NK-92 (cell line): ENCODE results near the gene DOCK1.
"Not testable (repeated sequence)": the region's sequence is repeated elsewhere in the genome, so short reads cannot be mapped to it uniquely, and the experiment has no call there.

Source experiments
- DNase-seq: peaks from one replicate; lab custom pipeline; 2025; ENCODE audit not compliant: unreplicated experiment; lab: John Stamatoyannopoulos, UW

DOCK1 gene

DNA sequence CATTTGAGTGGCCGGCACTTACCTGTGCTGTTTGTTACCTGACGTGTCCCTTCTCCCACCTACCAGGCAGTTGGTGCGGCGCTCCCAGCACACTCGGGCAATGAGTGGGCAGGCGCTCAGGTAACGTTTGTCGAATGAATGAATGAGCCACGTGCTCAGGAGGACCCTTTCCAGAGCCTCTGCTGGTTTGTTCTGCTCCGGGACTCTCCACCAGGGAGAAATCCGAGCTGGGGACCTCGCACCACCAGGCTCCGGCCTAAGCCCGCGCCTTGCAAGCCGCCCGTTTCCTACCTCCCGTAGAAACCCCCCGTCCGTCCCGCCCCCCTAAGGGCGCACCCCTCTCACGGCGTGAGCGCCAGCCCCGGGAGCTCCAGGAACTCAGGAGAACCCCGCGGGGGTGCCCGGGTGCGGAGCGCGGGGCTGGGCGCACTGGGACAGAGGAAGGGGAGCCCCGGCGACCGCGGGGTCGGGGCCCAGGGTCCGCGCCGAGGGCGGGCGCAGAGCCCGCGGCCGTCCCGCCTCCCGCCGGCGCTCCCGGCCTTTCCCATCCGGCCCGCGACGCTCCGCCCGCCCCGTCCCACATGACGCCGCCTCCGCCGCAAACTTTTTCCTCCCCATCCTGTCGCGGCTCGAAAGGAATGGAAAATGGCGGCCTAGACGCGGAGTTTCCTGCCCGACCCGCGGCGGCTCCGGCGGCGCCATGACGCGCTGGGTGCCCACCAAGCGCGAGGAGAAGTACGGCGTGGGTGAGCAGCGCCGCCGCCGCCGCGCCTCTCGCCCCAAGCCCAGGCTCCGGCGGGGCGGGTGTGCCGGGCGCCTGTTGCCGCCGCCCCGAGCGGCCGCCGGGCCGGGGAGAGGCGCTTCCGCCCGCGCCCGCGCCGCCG lies at the start of gene DOCK1:
Gene DOCK1 (plus strand): TSS at position 611 of the 884 bp plus-strand sequence. CDS start 90 bp downstream, at position 701.
- no peak for DNase-seq

DNA sequence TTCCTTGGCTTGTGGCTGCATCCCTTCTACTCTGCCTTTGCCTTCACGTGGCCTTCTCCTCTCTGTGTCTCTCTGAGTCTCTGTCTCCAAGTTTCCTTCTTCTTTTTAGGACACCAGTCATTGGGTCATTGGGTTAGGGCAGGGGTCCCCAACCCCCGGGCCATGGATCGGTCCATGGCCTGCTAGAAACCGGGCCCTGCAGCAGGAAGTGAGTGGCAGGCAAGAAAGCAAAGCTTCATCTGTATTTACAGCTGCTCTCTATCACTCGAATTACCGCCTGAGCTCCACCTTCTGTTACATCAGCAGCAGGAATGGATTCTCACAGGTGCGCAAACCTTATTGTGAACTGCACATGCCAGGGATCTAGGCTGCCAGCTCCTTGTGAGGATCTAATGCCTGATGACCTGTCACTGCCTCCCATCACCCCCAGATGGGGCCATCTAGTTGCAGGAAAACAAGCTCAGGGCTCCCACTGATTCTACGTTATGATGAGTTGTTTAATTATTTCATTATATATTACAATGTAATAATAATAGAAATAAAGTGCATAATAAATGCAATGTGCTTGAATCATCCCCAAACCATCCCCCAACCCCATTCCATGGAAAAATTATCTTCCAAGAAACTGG lies 47.9 kb upstream of the DOCK1 start:
- DNase-seq = no peak

DNA sequence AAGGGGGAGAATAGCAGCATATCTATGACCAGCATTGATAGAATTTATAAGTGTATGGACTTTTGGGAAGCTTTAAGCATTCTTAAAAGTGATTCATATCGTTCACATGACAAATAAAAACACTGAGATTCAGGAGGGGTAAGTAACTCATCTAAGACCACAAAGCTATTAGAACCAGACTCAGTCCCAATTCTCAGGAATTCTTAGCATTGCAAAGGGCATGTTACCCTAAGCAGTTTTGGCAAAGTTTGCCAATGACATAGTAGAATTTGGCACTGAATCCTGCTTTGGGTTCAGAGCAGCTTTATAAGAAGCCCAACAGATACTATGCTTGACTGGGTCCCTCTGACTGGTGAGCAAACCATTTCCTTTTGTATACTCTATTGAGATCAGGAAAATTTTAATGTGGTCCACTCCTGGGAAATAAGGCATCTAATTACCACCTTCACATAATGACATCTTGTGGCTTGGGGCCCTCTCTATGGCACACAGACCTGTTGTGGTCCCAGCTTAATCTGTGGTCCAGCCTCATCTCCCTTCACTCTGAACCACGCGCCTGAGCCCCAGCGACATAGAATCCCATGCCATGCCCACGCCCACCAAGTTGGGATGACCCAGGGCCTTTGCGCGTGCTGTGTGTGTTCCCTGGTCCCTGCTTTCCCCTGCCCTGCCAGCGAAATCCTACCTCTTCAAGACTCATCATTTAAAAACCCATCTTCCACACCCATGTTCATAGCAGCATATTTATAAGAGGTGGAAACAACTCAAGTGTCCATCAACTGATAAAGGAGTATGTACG lies 37.5 kb upstream of the DOCK1 start:
- no peak for DNase-seq

DNA sequence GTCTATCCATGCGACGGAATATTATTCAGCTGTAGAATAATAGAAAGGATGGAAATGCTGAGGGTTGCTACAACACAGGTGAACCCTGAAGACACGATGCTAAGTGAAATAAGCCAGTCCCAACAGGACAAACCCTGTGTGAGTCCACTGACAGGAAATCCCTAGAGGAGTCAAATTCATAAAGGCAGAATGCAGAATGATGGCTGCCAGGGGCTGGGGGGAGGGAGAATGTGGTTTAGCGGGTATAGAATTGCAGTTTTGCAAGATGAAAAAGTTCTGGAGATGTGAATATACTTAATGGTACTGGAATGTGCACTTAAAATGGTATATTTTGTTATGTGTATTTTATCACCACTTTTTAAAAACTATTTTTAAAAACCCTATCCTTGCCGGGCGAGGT lies 36.9 kb upstream of the DOCK1 start:
- no peak for DNase-seq

DNA sequence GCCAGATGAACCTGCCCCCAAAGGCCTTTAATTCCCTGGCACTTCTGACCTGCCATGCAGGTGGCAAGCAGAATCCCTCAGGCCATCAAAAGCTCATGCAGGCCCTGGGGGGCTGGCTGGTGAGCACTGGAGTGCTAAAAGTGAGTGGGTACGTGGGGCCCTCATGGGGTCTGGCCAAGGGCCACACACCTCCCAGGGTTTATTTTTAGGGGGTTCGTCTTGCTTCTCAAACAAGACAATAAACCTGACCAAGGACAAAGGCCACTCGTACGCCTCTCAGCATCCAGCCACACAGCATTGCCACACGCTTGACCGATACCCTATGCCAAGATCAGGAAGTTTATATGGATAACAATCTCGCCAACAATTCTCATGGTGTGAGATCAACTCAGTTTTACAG lies 33.1 kb upstream of the DOCK1 start:
- DNase-seq = no peak

DNA sequence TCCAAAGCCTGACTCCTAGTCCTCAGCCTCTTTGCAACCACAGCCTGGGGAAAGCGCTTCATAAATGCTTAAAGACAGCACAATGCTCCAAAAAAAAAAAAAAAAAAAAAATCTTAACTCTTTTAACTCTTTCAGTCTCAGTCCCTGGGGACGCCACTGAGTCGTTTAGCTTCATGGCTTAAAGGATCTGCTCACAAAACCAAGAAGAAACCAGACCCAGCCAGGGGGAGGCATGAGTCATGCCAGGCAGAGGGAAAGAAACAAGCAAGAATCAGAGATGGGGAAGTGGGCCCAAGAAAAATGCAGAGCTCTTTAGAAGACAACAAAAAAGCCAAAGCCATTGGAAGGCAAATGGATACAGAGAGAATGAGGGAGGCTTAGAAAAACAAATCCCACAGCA lies 32.5 kb upstream of the DOCK1 start:
- DNase-seq = no peak

DNA sequence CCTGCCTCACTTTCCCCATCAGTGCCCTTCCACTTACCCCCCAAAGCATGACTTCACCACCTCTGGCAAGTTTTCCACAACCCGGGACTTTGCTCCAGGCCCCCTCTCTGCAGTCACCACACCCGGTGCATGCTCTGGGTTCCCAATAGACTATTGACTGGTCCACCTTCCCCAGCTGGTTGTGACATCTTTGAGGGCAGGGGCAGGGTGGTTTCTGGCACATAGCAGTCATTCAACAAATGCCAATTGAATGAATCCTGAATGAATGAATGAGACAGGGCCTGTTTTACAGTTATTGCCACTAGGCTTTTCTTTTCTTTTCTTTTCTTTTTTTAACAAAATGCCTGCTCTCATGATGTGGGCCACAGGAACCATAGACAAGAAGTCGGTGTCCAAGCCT lies 28.8 kb upstream of the DOCK1 start:
- no peak for DNase-seq

DNA sequence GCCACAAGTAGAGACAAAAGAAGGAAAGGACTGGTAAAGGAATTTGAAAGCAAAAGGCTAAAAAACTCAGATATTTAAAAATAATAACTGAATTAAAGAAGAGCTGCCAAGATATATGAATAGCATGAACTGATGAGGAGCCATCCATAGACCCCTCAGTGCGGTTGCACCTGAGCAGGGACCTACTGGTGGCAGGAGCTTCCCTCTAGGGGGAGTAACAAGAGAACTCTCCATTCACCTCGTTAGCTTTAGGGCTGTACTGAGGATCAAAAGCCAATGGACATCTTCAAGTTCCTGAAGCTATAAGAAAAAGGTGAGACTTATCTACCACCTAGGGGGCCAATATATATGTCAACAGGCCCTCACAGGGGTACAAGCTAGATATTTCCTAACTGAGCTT lies 27.8 kb upstream of the DOCK1 start:
- DNase-seq = no peak

DNA sequence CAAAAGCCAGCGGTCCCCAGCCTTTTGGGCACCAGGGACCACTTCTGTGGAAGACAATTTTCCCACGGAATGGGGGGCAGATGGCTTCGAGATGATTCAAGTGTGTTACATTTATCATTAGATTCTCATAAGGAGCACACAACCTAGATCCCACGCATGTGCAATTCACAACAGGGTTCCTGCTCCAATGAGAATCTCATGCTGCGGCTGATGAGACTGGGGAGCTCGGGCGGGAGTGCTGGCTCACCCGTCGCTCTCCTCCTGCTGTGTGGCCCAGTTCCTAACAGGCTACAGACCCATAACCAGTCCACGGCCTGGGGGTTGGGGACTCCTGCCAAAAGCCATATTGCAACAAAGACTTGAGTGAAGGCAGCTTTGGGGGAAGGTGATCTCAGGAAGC lies 26.6 kb upstream of the DOCK1 start:
- no peak for DNase-seq

DNA sequence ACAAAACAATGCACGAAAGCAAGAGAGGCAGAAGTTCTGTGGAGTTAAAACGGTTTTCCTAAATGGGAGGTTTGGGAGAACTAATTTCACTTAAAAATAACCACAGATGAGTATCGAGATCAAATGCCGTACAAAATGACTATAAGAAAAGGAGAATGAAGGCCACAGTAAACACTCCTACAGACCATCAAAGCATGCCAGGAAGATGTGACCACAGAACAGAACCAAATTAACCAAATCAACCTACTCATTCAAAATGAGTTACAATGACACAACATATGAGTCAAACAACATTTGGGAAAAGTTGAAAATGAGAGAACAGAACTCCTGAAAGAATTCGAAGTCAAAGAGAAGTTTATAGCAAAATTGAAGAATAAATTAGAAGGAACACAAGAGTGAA lies 24.3 kb upstream of the DOCK1 start:
- DNase-seq = no peak

DNA sequence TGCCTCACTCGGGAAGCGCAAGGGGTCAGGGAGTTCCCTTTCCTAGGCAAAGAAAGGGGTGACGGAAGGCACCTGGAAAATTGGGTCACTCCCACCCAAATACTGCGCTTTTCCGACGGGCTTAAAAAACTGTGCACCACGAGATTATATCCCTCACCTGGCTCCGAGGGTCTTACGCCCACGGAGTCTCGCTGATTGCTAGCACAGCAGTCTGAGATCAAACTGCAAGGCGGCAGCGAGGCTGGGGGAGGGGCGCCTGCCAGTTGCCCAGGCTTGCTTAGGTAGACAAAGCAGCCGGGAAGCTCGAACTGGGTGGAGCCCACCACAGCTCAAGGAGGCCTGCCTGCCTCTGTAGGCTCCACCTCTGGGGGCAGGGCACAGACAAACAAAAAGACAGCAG lies 23.2 kb upstream of the DOCK1 start:
- DNase-seq = not testable (repeated sequence)

DNA sequence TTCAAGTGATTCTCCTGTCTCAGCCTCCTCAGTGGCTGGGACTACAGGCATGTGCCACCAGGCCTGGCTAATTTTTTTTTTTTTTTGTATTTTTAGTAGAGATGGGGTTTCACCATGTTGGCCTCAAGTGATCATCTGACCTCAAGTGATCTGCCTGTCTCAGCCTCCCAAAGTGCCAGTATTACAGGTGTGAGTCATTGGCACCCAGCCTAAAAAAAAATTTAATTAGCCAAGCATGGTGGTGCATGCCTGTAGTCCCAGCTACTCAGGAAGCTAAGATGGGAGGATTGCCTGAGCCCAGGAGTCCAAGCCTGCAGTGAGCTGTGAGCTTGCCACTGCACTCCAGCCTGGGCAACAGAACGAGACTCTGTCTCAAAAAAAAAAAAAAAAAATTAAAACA lies 16.8 kb upstream of the DOCK1 start:
- not testable (repeated sequence) for DNase-seq

DNA sequence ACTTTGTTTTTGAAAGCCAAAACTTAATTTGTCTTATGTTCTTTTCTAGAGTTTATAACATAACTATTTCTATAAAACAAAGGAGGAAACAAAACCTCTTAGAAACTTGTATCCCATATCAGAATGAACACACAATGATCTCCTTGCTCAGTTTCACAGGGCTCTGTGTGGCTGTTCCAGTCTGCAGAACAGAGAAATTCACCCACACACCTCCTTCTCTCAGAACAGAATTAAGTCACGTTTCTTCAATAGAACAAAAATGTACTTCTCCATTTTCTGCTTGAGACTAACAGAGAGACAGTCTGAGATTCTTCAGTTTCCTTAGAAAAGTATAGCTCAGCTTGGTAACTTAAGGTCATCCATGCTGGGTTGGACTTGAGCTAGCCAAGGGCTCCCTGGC lies 15.8 kb upstream of the DOCK1 start:
- no peak for DNase-seq

DNA sequence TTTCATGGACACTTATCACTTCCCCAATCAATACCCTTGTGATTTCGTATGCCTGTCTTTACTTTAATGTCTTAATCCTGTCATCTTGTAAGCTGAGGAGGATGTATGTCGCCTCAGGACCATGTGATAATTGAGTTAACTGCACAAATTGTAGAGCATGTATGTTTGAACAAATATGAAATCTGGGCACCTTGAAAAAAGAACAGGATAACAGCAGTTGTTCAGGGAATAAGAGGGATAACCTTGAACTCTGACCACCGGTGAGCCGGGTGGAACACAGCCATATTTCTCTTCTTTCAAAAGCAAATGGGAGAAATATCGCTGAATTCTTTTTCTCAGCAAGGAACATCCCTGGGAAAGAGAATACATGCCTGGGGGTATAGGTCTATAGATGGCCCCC lies 14.4 kb upstream of the DOCK1 start:
- DNase-seq = not testable (repeated sequence)

DNA sequence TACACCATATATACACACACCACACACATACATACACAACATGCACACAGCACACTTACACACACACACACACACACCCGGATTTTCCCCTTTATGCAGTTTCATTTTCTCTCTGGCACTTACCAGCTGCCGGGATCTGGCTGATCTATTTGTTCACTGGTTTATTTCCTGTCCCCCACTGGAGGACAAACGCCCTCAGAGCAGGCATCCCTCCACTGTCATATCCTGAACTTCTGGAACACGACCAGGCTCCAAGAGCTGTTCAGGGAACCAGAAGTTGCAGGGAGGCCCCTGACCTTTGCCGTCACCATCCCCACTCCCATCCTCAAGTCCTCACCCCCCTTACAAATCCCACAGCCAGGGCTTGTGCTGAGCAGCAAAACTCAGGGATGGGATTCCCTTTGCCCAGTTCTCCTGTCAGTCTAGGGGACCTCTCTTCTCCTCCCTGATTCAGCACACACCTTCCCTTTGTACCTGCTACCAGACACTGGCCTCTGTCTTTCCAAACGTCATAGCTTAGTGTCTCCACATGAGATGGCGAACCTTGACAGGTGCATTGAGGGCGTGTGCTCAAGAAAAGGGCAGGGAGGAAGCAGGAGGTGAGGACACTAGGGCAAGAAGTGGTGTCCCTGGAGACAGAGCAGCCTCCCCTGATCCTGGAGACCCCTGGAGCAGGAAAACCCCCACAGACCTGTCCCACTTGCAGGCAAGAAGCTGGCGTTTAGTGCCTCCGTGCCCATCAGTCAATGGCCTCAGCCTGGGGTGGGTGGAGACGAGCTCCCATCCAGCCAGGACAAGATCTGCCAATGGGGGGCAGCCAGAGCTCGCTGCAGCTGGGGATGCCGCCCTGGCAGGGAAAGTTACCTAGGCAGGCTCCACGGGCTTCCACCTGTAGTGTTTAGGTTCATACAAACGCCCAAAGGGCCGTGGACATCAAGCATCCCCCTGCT lies 12.7 kb upstream of the DOCK1 start:
- DNase-seq = no peak

DNA sequence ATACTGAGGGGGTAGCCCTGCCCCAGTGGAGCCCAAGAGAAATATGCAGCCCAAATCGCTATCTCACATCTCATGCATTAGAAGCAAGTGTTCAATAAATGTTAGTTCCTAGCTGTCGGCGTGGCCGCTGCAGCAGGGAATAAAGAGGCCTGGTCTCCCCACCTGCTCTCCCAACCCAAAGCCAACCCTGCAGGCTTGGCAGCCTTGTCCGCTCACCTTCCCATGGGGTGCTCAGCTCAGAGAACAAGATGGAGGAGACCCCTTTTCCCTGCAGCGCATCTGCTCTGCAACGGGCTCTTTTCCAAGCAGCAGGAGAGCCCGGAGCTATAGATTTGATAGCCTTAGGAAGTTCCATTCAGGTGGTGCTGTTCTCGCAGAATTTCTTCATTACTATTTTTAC lies 12.0 kb upstream of the DOCK1 start:
- DNase-seq = no peak

DNA sequence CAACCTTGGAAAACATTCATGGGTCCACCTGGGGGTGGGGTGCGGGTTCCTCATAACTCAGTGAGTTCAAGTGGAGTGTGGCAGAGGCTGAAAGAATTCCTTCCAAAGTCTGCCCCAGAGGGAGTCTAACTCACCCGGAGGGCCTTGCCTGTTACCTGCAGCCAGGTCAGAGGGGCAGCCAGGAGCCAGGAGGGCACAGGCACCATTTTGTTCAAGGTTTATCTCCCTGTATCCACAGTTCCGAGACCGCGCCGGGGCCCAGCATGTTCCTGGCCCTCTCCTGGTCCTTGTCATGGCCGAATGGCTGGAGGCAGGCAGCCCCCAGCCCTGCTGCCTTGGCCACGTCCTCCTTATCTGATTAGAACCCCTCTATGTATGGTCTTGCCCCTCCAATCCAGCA lies 11.4 kb upstream of the DOCK1 start:
- DNase-seq = no peak

DNA sequence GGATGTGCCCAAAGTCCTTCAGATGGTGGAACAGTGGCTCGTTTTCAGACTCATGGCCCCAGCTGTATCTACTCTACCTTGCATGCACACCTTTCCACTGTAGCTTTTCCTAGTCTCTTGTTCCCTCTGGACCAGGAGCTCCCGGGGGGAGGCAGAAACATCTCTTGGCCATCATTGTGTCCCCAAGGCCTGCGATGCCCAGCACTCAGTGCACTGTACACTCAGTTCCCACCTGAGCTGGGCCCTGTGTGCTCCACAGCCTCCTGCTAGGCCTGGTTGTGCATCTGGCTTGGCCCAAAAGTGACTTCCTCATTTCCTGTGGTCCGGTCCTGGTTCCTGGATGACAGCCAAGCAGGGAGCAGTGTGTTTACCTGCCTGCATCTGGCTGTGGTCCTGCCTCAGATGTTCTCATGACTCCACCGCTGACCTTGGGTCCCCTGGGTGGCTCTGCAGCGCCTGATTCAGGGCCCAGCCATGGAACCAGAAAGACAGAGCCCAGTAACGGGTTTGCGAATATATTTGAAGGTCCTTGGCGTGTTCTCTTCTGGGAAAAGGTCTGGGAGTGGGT lies 9.9 kb upstream of the DOCK1 start:
- DNase-seq = no peak

DNA sequence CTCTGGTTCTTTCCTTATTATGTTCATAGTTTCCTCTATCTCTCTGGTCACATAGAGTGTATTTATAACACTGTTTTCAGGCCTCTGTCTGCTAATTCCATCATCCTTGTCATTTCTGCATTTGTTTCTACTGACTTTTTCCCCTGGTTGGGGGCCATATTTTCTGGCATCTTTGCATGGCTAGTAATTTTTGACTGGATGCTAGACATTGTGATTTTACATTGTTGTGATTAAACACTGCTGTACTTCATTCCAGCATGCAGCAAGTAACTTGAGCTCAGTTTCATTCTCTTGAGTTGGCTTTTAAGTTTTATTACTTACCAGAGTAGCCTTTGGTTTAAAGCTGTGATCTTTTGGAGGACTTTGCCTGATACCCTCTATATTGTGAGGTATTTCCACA lies 6.8 kb upstream of the DOCK1 start:
- DNase-seq = no peak

DNA sequence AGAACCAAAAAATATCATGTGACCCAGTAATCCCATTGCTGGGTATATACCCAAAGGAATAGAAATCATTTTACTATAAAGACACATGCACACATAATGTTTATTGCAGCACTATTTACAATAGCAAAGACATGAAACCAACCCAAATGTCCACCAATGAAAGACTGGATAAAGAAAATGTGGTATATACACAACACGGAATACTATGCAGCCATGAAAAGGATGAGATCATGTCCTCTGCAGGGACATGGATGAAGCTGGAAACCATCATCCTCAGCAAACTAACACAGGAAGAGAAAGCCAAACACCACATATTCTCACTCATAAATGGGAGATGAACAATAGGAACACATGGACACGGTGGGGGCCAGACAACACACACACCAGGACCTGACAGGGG lies 5.7 kb upstream of the DOCK1 start:
- DNase-seq = not testable (repeated sequence)
